ENCODE results near the gene PLA2G2E. TPM values are rescaled to one million over a fixed set of nuclear protein-coding genes. Genes with fewer than 3 reads are reported as not detected.

PLA2G2E gene, protein sequence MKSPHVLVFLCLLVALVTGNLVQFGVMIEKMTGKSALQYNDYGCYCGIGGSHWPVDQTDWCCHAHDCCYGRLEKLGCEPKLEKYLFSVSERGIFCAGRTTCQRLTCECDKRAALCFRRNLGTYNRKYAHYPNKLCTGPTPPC
- total RNA-seq, result not detected

GRCh38 chr1:19923137-19923952 lies at the start of gene PLA2G2E:
Gene PLA2G2E, minus strand, starts transcription at chr1:19923617. Its CDS starts 58 bp downstream, at chr1:19923559.
- no peaks in the 10 kb centered on the region for H3K36me3 ChIP-seq
- no peaks in the 10 kb centered on the region for H3K9me3 ChIP-seq
- TF ChIP-seq POLR2A (IDR thresholded peaks at IDR 0.05), result no peak
- TF ChIP-seq, protein P1, sequence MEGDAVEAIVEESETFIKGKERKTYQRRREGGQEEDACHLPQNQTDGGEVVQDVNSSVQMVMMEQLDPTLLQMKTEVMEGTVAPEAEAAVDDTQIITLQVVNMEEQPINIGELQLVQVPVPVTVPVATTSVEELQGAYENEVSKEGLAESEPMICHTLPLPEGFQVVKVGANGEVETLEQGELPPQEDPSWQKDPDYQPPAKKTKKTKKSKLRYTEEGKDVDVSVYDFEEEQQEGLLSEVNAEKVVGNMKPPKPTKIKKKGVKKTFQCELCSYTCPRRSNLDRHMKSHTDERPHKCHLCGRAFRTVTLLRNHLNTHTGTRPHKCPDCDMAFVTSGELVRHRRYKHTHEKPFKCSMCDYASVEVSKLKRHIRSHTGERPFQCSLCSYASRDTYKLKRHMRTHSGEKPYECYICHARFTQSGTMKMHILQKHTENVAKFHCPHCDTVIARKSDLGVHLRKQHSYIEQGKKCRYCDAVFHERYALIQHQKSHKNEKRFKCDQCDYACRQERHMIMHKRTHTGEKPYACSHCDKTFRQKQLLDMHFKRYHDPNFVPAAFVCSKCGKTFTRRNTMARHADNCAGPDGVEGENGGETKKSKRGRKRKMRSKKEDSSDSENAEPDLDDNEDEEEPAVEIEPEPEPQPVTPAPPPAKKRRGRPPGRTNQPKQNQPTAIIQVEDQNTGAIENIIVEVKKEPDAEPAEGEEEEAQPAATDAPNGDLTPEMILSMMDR (IDR thresholded peaks at IDR 0.05), result no peak
- H3K27me3 ChIP-seq, result no peaks in the 10 kb centered on the region
- H3K27ac ChIP-seq, result no peak within 1 kb of the TSS
- no peaks in the 10 kb centered on the region for H3K4me1 ChIP-seq
- DNase-seq, result no peak
- H3K4me3 ChIP-seq, result no peak within 1 kb of the TSS

DNA sequence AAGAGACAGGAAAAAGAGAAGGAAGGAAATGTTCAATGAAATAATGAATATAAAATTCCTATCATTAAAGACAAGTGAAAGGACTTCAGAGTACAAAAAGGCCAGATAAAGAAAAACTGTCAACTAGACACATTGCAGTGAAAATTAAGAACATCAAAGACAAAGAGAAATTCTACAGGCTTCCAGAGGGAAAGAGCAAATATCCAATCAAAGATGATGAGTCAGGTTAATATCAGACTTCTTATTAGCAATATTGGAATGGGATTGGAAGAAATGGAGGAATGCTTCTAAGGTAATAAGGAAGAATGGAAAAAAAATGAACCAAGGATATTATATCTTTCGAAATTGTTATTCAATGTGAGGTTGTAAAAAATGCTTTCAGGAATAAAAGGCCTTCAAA lies 48.2 kb upstream of the PLA2G2E start:
- no peak for TF ChIP-seq POLR2A (IDR thresholded peaks at IDR 0.05)
- TF ChIP-seq, protein P1 (IDR thresholded peaks at IDR 0.05), result no peak
- no peaks in the 10 kb centered on the region for H3K4me1 ChIP-seq
- H3K27ac ChIP-seq, result no peak overlapping the region
- no peak overlapping the region for H3K4me3 ChIP-seq
- no peaks in the 10 kb centered on the region for H3K27me3 ChIP-seq
- DNase-seq, result no peak
- H3K36me3 ChIP-seq, result no peaks in the 10 kb centered on the region
- no peaks in the 10 kb centered on the region for H3K9me3 ChIP-seq

GRCh38 chr1:19969898-19970660 lies 46.7 kb upstream of the PLA2G2E start:
- Histone ChIP-seq H3K27ac (no peak overlapping the region), H3K27me3 (no peaks in the 10 kb centered on the region), H3K36me3 (no peaks in the 10 kb centered on the region), H3K4me3 (no peak overlapping the region), H3K9me3 (no peaks in the 10 kb centered on the region), H3K4me1 (no peaks in the 10 kb centered on the region)
- TF ChIP-seq, protein P1 (IDR thresholded peaks at IDR 0.05), result no peak
- TF ChIP-seq POLR2A (IDR thresholded peaks at IDR 0.05), result no peak
- DNase-seq, result no peak

DNA sequence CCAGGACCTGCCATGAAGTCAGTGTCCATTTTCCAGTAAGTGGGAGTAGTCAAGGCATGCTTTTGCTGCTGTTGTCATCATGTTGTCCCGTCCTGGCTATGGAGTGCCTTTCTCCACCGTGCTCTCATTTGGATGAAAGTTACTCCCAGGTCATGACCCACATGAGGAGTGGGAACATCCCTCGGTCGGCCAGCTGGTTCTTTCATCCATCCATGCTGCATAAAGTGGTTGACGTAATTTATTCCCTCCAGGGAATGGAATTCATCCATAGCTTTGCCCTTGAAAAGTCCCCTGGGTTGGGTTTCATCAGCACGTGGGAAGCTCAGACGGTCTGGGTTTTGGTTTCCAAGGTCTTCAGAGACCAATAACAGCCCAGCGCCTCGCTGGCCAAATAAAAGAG lies 44.4 kb upstream of the PLA2G2E start:
- H3K9me3 ChIP-seq, result no peaks in the 10 kb centered on the region
- H3K36me3 ChIP-seq, result no peaks in the 10 kb centered on the region
- H3K27ac ChIP-seq, result no peak overlapping the region
- H3K4me1 ChIP-seq, result no peaks in the 10 kb centered on the region
- TF ChIP-seq, protein P1 (IDR thresholded peaks at IDR 0.05), result no peak
- TF ChIP-seq POLR2A (IDR thresholded peaks at IDR 0.05), result no peak
- H3K4me3 ChIP-seq, result no peak overlapping the region
- DNase-seq, result no peak
- H3K27me3 ChIP-seq, result no peaks in the 10 kb centered on the region

GRCh38 chr1:19964542-19964941 lies 41.1 kb upstream of the PLA2G2E start:
- H3K36me3 ChIP-seq, result no peaks in the 10 kb centered on the region
- DNase-seq, result no peak
- H3K4me3 ChIP-seq, result no peak overlapping the region
- H3K4me1 ChIP-seq, result no peaks in the 10 kb centered on the region
- no peaks in the 10 kb centered on the region for H3K9me3 ChIP-seq
- H3K27me3 ChIP-seq, result no peaks in the 10 kb centered on the region
- TF ChIP-seq, protein P1 (IDR thresholded peaks at IDR 0.05), result no peak
- TF ChIP-seq POLR2A (IDR thresholded peaks at IDR 0.05), result no peak
- H3K27ac ChIP-seq, result no peak overlapping the region

All from Peyer's patch (tissue), 4 donors.